Heart left ventricle (tissue), 16 donors: ENCODE results near the gene OPN1SW. TPM values are rescaled to one million over a fixed set of nuclear protein-coding genes. Genes with fewer than 3 reads are reported as not detected.

Experiments used
- ATAC-seq, 4 donors: fragments of 200-7000 bp; cut with Tn5 transposase; one replicate each; pipeline ENCODE4 v1.9.1; 2020 to 2022; ENCODE audit warnings: moderate library complexity in 4 of 4, mild to moderate bottlenecking in 3 of 4, moderate number of reproducible peaks in 1 of 4
- DNase-seq, 5 donors: peaks; one replicate each; pipeline ENCODE4 v3.0.0-alpha.2; 2020
- H3K27ac ChIP-seq, 12 donors: fragments of 200-600 bp; sonication (generic) in 4 of 12; one replicate each; pipeline versions ENCODE4 v1.5.0 to v1.8.0; 2016 to 2022; ENCODE audit warnings: mild to moderate bottlenecking in 2 of 12
- H3K27me3 ChIP-seq, 9 donors: fragments of 200-600 bp; sonication (generic) in 2 of 9; one replicate each; pipeline versions ENCODE4 v1.5.1 to v1.8.0; 2016 to 2022; ENCODE audit warnings: mild to moderate bottlenecking in 3 of 9
- H3K36me3 ChIP-seq, 9 donors: fragments of 200-600 bp; sonication (generic) in 2 of 9; one replicate each; pipeline versions ENCODE4 v1.5.0 to v1.8.0; 2018 to 2022; ENCODE audit warnings: mild to moderate bottlenecking in 2 of 9
- H3K4me1 ChIP-seq, 12 donors: fragments of 200-600 bp; sonication (generic) in 4 of 12; one replicate each; pipeline versions ENCODE4 v1.5.0 to v1.8.0; 2016 to 2022; ENCODE audit warnings: mild to moderate bottlenecking in 3 of 12
- H3K4me3 ChIP-seq, 12 donors: fragments of 200-600 bp; sonication (generic) in 4 of 12; one replicate each; pipeline versions ENCODE4 v1.5.0 to v1.8.0; 2017 to 2022; ENCODE audit warnings: mild to moderate bottlenecking in 9 of 12, moderate library complexity in 4 of 12
- H3K9me3 ChIP-seq, 12 donors: fragments of 200-600 bp; sonication (generic) in 4 of 12; one replicate each; pipeline versions ENCODE4 v1.5.0 to v1.8.0; 2016 to 2022; ENCODE audit warnings: mild to moderate bottlenecking in 1 of 12
- CTCF ChIP-seq, 12 donors: fragments of 200-600 bp; sonication (generic) in 4 of 12; IDR thresholded peaks; one replicate each; pipeline versions ENCODE4 v1.5.0 to v1.8.0; 2018 to 2022; ENCODE audit warnings: antibody characterized with exemption in 12 of 12, mild to moderate bottlenecking in 5 of 12
- POLR2A ChIP-seq, 2 donors: fragments of 450-650 bp; IDR thresholded peaks; one replicate each; pipeline ENCODE4 v1.6.1; 2017; ENCODE audit warnings: antibody characterized with exemption in 2 of 2, mild to moderate bottlenecking in 2 of 2, moderate library complexity in 2 of 2
- WGBS, 4 donors: extraction: QIAGEN DNeasy Blood & Tissue Kit in 2 of 4; methylation state at CpG; one replicate each; pipeline versions ENCODE4 v1.1.5 to v1.1.7; 2013 to 2018; 5-methylcytosine and 5-hydroxymethylcytosine counted together
- intact Hi-C, 10 donors: fragments of 100-400 bp; cut with DNase I; formaldehyde crosslinking; loops; one replicate each; pipeline versions ENCODE4 v1.11.1 to v1.14.2; 2022
- polyA plus RNA-seq, 2 donors: library from polyadenylated mRNA; stranded (reverse); fragments of 200-250 nt; gene quantifications; one replicate each; pipeline ENCODE4 v1.2.3, GENCODE V29; 2013
- total RNA-seq, 9 donors: library from RNA; depleted of rRNA in 2 of 9; stranded (reverse); fragments of >200 nt in 2 of 9; fragmentation: NEBNext Ultra II Directional in 3 of 9; extraction: Animal tissue kit (Norgen Biotek cat#: 25700) in 3 of 9; gene quantifications; one replicate each; pipeline versions ENCODE4 v1.1.0 to v1.2.4, GENCODE V29; 2016 to 2023
- donor health status: ischemic (EF 13 %, LVEDD 7.1; RV severe dilation, severe dysfunction).
- donor health status: healthy with polysubstance abuse.
- donor health status: DM: no; HTN: yes; CAD: no.
- donor health status: DM: no; HTN: no; CAD: no.
- donor health status: ischemic (EF 25% LVEDD 6.9; RV normal size, moderate dysfunction).
- donor health status: ischemic (EF 25% LVEDD 5.7; RV mildly dilated, moderate dysfunction).
- donor health status: healthy.
- donor health status: DM: yes; HTN: yes; CAD: no.
- donor health status: ischemic (EF 35%, LVEDD 5.7; RV mildly dilated, moderate dysfunction).
- donor health status: nonischemic (EF 11% LVEDD 7.7; RV severe dilation, severe dysfunction).
- donor health status: DM: yes; HTN: yes; CAD: no.
- donor health status: PGD.
- donor health status: ischemic (EF 29% LVEDD 5.4; RV normal size, mild dysfunction).
- donor health status: nonischemic (EF 23%, LVEDD 6.1; RV moderate dilation, normal function).

Gene OPN1SW
- total and polyA plus RNA-seq, 11 donors: not detected

- ATAC-seq (peak in 1 of 4 donors; percentile 7), DNase-seq (no peak)
- Histone ChIP-seq H3K4me3 (peak overlapping the region; percentile 62 to 94 (median 78)), H3K36me3 (no peaks in the 10 kb centered on the region), H3K27me3 (no peaks in the 10 kb centered on the region), H3K4me1 (peaks cover 0 to 30% (median 19%) of the 10 kb centered on the region in 12 donors), H3K9me3 (no peaks in the 10 kb centered on the region), H3K27ac (peak overlapping the region in 3 of 12 donors; percentile 34 to 88 (median 71))
- intact Hi-C loops: loop anchor here in 7 of 10 donors (5.0 to 10.0 kb wide), 8 partner anchors 35 to 90 kb away; partner anchors contain the start of genes ATP6V1F (in 2 of the 7), CALU (in 2 of the 7) and FLNC (in 1 of the 7)
- WGBS, 4 donors: 17 to 37% (median 26%) methylated on average over 8 to 9 of the region's 9 CpGs
- TF ChIP-seq CTCF (IDR thresholded peaks at IDR 0.05) (no peak), POLR2A (IDR thresholded peaks at IDR 0.05) (no peak)
These were observed 16.4 kb upstream of the OPN1SW start for GRCh38 chr7:128791972-128792327.

- H3K36me3 ChIP-seq: no peaks in the 10 kb centered on the region
- ATAC-seq (peak; percentile 17 to 92 (median 80)), DNase-seq (peak; percentile 74 to 91 (median 78))
- no peaks in the 10 kb centered on the region for H3K9me3 ChIP-seq
- H3K4me1 ChIP-seq: peaks cover 0 to 30% (median 19%) of the 10 kb centered on the region in 12 donors
- H3K4me3 ChIP-seq: peak within 1 kb of the TSS; percentile 62 to 94 (median 78)
- intact Hi-C loops: loop anchor here in 7 of 10 donors (5.0 to 10.0 kb wide), 8 partner anchors 36 to 91 kb away; partner anchors contain the start of genes ATP6V1F (in 2 of the 7), CALU (in 2 of the 7) and FLNC (in 1 of the 7)
- 0 to 1% (median 1%) methylated on average over 35 to 80 of the region's 80 CpGs for WGBS, 4 donors
- H3K27me3 ChIP-seq: no peaks in the 10 kb centered on the region
- H3K27ac ChIP-seq: peak within 1 kb of the TSS in 7 of 12 donors; percentile 39 to 88 (median 55)
- peak in 1 of 2 donors; percentile 51 for TF ChIP-seq POLR2A (IDR thresholded peaks at IDR 0.05)
- TF ChIP-seq CTCF (IDR thresholded peaks at IDR 0.05): no peak
These were observed 15.8 kb upstream of the OPN1SW start, which contains the start of gene CCDC136 for GRCh38 chr7:128791121-128791971. Gene CCDC136, plus strand, starts transcription at chr7:128791968. Its CDS starts 444 bp downstream, at chr7:128792412.

- Histone ChIP-seq H3K4me1 (peaks cover 0 to 30% (median 19%) of the 10 kb centered on the region in 12 donors), H3K9me3 (no peaks in the 10 kb centered on the region), H3K4me3 (peak overlapping the region; percentile 62 to 94 (median 78)), H3K27me3 (no peaks in the 10 kb centered on the region), H3K36me3 (no peaks in the 10 kb centered on the region), H3K27ac (peak overlapping the region in 7 of 12 donors; percentile 39 to 88 (median 55))
- DNase-seq: no peak
- WGBS, 4 donors: 16 to 29% (median 23%) methylated on average over 20 to 45 of the region's 45 CpGs
- ATAC-seq: peak in 2 of 4 donors; percentile 14 to 35
- intact Hi-C loops: loop anchor here in 7 of 10 donors (5.0 to 10.0 kb wide), 8 partner anchors 37 to 92 kb away; partner anchors contain the start of genes ATP6V1F (in 2 of the 7), CALU (in 2 of the 7) and FLNC (in 1 of the 7)
- TF ChIP-seq CTCF (IDR thresholded peaks at IDR 0.05): no peak
- TF ChIP-seq POLR2A (IDR thresholded peaks at IDR 0.05): no peak
These were observed 14.9 kb upstream of the OPN1SW start for GRCh38 chr7:128790315-128791041.
